Stimulated activated CD8-positive, alpha-beta memory T cell treated with anti-CD3 and anti-CD28 coated beads, Interleukin-4, amount 100 ng/mL, for 1 hour (primary cell): ENCODE measurements around the gene PIK3C2A.

ENCODE experiments used
- DNase-seq, 2 donors: peaks; one replicate each; pipeline ENCODE4 v3.0.0-alpha.2; 2020; ENCODE audit warnings: low read depth in 2 of 2, low spot score in 1 of 2

PIK3C2A gene

GRCh38 chr11:17163291-17163690 is 44.5 kb downstream of the PIK3C2A start:
- no peak for DNase-seq

GRCh38 chr11:17162376-17162775 is 45.4 kb downstream of the PIK3C2A start:
- DNase-seq = no peak

GRCh38 chr11:17161515-17161914 is 46.3 kb downstream of the PIK3C2A start:
- no peak for DNase-seq

GRCh38 chr11:17159441-17159840 is 48.3 kb downstream of the PIK3C2A start:
- no peak for DNase-seq
